Smooth muscle cell (in vitro differentiated cells): ENCODE data around the gene ZNF608. TPM values are rescaled to one million over a fixed set of nuclear protein-coding genes. Genes with fewer than 3 reads are reported as not detected.
A peak's percentile ranks its signal among the peaks of the same experiment; 100 is the strongest.

Source experiments
- DNase-seq: peaks from one replicate; lab custom pipeline; 2025; ENCODE audit not compliant: unreplicated experiment; lab: John Stamatoyannopoulos, UW
- H2AFZ ChIP-seq: fragments of 200-600 bp; sonication (generic); 2 replicates; pipeline ENCODE4 v1.6.0; 2016; ENCODE audit warnings: antibody characterized with exemption, low read depth, mild to moderate bottlenecking
- H3F3A ChIP-seq: fragments of 200-600 bp; sonication (generic); 2 replicates; pipeline ENCODE4 v1.6.0; 2017; ENCODE audit warnings: antibody characterized with exemption, low read depth
- H3K27ac ChIP-seq: fragments of 200-600 bp; sonication (generic); 2 replicates; pipeline ENCODE4 v1.5.1; 2016; ENCODE audit warnings: low read depth, mild to moderate bottlenecking
- H3K27me3 ChIP-seq: fragments of 200-600 bp; sonication (generic); 2 replicates; pipeline ENCODE4 v1.6.1; 2016; ENCODE audit warnings: low read depth, mild to moderate bottlenecking
- H3K36me3 ChIP-seq: fragments of 200-600 bp; sonication (generic); 2 replicates; pipeline ENCODE4 v1.5.1; 2016; ENCODE audit warnings: low read depth
- H3K4me1 ChIP-seq: fragments of 200-600 bp; sonication (generic); 2 replicates; pipeline ENCODE4 v1.5.1; 2016; ENCODE audit warnings: low read depth
- H3K4me2 ChIP-seq: fragments of 200-600 bp; sonication (generic); 2 replicates; pipeline ENCODE4 v1.6.0; 2016; ENCODE audit warnings: mild to moderate bottlenecking
- H3K4me3 ChIP-seq: fragments of 200-600 bp; sonication (generic); 2 replicates; pipeline ENCODE4 v1.5.1; 2016; ENCODE audit warnings: mild to moderate bottlenecking
- H3K79me2 ChIP-seq: fragments of 200-600 bp; sonication (generic); 2 replicates; pipeline ENCODE4 v1.6.0; 2016; ENCODE audit warnings: low read depth, mild to moderate bottlenecking
- H3K9ac ChIP-seq: fragments of 200-600 bp; sonication (generic); 2 replicates; pipeline ENCODE4 v1.6.0; 2016; ENCODE audit warnings: low read depth
- H3K9me3 ChIP-seq: fragments of 200-600 bp; sonication (generic); replicated peaks from 2 replicates; pipeline ENCODE4 v1.5.1; 2016; ENCODE audit warnings: low read depth
- H4K20me1 ChIP-seq: fragments of 200-600 bp; sonication (generic); 2 replicates; pipeline ENCODE4 v1.6.0; 2016; ENCODE audit warnings: low read depth
- WGBS: methylation state at CpG from one replicate; pipeline ENCODE4 v1.1.7; 2016; ENCODE audit warnings: low lambda C conversion rate; 5-methylcytosine and 5-hydroxymethylcytosine counted together
- polyA plus RNA-seq: library from polyadenylated mRNA; unstranded; fragments of >200 nt; fragmentation: Nextera tagmentation; extraction: Ambion mirVana; gene quantifications from 2 replicates; pipeline ENCODE4 v1.2.1, GENCODE V29; 2016
- total RNA-seq: library from RNA; depleted of rRNA; stranded (reverse); fragments of >200 nt; gene quantifications from 2 replicates; pipeline ENCODE4 v1.2.3, GENCODE V29; 2014
- TF ChIP-seq, protein P1 (sequence below): fragments of 200-600 bp; sonication (generic); IDR thresholded peaks from 2 replicates; pipeline ENCODE4 v1.5.1; 2017; ENCODE audit warnings: borderline replicate concordance, mild to moderate bottlenecking, antibody characterized with exemption; ENCODE audit not compliant: insufficient read depth, poor library complexity, severe bottlenecking

Gene ZNF608
- total and polyA plus RNA-seq, 2 experiments from 2014 or later = 15.4 to 33.1 TPM

- Histone ChIP-seq H4K20me1 (peaks cover 97% of the 10 kb centered on the region), H3K9me3 (no peaks in the 10 kb centered on the region), H3K4me3 (no peak overlapping the region), H3K9ac (no peak overlapping the region), H3F3A (peaks cover 13% of the 10 kb centered on the region), H3K27ac (no peak overlapping the region), H3K4me1 (peaks cover 47% of the 10 kb centered on the region), H3K4me2 (peak overlapping the region; percentile 66), H3K79me2 (peaks cover 58% of the 10 kb centered on the region), H2AFZ (no peak overlapping the region), H3K36me3 (no peaks in the 10 kb centered on the region), H3K27me3 (no peaks in the 10 kb centered on the region)
- WGBS = 95% methylated on average over 1 of the region's 1 CpG
- TF ChIP-seq, protein P1, sequence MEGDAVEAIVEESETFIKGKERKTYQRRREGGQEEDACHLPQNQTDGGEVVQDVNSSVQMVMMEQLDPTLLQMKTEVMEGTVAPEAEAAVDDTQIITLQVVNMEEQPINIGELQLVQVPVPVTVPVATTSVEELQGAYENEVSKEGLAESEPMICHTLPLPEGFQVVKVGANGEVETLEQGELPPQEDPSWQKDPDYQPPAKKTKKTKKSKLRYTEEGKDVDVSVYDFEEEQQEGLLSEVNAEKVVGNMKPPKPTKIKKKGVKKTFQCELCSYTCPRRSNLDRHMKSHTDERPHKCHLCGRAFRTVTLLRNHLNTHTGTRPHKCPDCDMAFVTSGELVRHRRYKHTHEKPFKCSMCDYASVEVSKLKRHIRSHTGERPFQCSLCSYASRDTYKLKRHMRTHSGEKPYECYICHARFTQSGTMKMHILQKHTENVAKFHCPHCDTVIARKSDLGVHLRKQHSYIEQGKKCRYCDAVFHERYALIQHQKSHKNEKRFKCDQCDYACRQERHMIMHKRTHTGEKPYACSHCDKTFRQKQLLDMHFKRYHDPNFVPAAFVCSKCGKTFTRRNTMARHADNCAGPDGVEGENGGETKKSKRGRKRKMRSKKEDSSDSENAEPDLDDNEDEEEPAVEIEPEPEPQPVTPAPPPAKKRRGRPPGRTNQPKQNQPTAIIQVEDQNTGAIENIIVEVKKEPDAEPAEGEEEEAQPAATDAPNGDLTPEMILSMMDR = no peak
- DNase-seq = no peak
Measured at GRCh38 chr5:124697501-124697900, 48.9 kb downstream of the ZNF608 start.

DNA sequence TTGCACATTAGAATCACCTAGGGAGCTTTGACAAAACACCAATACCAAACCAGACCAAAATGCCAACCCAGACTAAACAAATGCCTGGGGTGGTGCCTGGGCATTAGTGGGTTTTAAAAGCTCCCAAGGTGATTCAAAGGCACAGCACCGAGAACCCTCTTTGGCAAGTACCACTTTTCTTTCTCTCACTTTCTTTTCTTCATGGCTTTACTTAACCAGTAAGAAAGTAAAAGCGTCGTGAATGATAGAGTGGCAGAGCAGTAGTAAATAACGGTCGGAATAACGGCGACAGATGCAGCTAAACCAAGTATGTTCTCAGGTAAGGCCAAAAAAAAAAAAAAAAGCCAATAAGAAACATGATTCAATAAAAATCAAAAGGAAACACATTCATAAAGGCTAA is 49.5 kb downstream of the ZNF608 start:
- Histone ChIP-seq H3K9ac (no peak overlapping the region), H2AFZ (no peak overlapping the region), H3K36me3 (no peaks in the 10 kb centered on the region), H3K4me2 (no peak overlapping the region), H3K4me1 (peaks cover 41% of the 10 kb centered on the region), H3K9me3 (no peaks in the 10 kb centered on the region), H3K4me3 (no peak overlapping the region), H3F3A (peaks cover 13% of the 10 kb centered on the region), H3K27ac (no peak overlapping the region), H4K20me1 (peaks cover 97% of the 10 kb centered on the region), H3K27me3 (no peaks in the 10 kb centered on the region), H3K79me2 (peaks cover 58% of the 10 kb centered on the region)
- TF ChIP-seq, protein P1 = no peak
- 95% methylated on average over 7 of the region's 7 CpGs for WGBS
- DNase-seq = no peak
